HG03354 (cell line): ENCODE data around the gene KIRREL3.

Experiments
- ATAC-seq: cut with Tn5 transposase; IDR thresholded peaks from one replicate; pipeline ENCODE4 v1.9.1; 2021; ENCODE audit warnings: mild to moderate bottlenecking; ENCODE audit not compliant: unreplicated experiment, poor library complexity, severe bottlenecking

Gene KIRREL3

GRCh38 chr11:126756855-126757254 is 243.7 kb downstream of the KIRREL3 start:
- ATAC-seq = no peak

- ATAC-seq = no peak
These were observed 244.1 kb downstream of the KIRREL3 start for GRCh38 chr11:126756421-126756820.

GRCh38 chr11:126755526-126755925 is 245.0 kb downstream of the KIRREL3 start:
- no peak for ATAC-seq

- no peak for ATAC-seq
These were observed 245.8 kb downstream of the KIRREL3 start for GRCh38 chr11:126754591-126755426.

GRCh38 chr11:126753990-126754389 is 246.6 kb downstream of the KIRREL3 start:
- ATAC-seq = no peak

- no peak for ATAC-seq
These were observed 249.3 kb downstream of the KIRREL3 start for GRCh38 chr11:126751242-126751641.

GRCh38 chr11:126748793-126749192 is 251.8 kb downstream of the KIRREL3 start:
- ATAC-seq = no peak

- no peak for ATAC-seq
These were observed 252.3 kb downstream of the KIRREL3 start for GRCh38 chr11:126748100-126748791.

GRCh38 chr11:126747315-126747714 is 253.3 kb downstream of the KIRREL3 start:
- no peak for ATAC-seq

- no peak for ATAC-seq
These were observed 254.1 kb downstream of the KIRREL3 start for GRCh38 chr11:126746443-126746842.

- no peak for ATAC-seq
These were observed 255.9 kb downstream of the KIRREL3 start for GRCh38 chr11:126744699-126745098.

- no peak for ATAC-seq
These were observed 256.9 kb downstream of the KIRREL3 start for GRCh38 chr11:126743628-126744027.

GRCh38 chr11:126742582-126742981 is 258.0 kb downstream of the KIRREL3 start:
- ATAC-seq = no peak

GRCh38 chr11:126740846-126741245 is 259.7 kb downstream of the KIRREL3 start:
- ATAC-seq = no peak

- ATAC-seq = no peak
These were observed 260.9 kb downstream of the KIRREL3 start for GRCh38 chr11:126739499-126740145.

- no peak for ATAC-seq
These were observed 262.1 kb downstream of the KIRREL3 start for GRCh38 chr11:126738295-126739031.

- no peak for ATAC-seq
These were observed 263.6 kb downstream of the KIRREL3 start for GRCh38 chr11:126736682-126737572.

GRCh38 chr11:126734752-126735151 is 265.8 kb downstream of the KIRREL3 start:
- ATAC-seq = no peak

GRCh38 chr11:126733685-126734084 is 266.9 kb downstream of the KIRREL3 start:
- ATAC-seq = no peak
